ENCODE results near the gene FAM83F. TPM values are rescaled to one million over a fixed set of nuclear protein-coding genes. Genes with fewer than 3 reads are reported as not detected.

The FAM83F gene
- total and polyA plus RNA-seq, 2 experiments from 2014 or later, result 0.18 TPM; not detected in 1

DNA sequence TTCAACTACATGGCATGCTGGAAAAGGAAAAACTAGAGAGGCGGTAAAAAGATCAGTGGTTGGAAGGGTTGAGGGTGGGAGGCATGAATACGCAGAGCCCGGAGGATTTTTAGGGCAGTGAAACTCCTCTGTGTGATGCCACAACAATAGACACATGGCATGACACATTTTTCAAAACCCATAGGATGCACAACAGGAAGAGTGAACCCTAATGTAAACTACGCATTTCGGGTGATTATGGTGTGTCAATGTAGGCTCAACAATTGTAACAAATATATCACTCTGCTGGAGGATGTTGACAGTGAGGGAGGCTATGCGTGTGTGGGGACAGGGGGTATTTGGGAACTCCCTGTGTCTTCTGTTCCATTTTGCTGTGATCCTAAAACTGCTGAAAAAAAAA, 15.7 kb upstream of the FAM83F start:
- TF ChIP-seq, protein P1, sequence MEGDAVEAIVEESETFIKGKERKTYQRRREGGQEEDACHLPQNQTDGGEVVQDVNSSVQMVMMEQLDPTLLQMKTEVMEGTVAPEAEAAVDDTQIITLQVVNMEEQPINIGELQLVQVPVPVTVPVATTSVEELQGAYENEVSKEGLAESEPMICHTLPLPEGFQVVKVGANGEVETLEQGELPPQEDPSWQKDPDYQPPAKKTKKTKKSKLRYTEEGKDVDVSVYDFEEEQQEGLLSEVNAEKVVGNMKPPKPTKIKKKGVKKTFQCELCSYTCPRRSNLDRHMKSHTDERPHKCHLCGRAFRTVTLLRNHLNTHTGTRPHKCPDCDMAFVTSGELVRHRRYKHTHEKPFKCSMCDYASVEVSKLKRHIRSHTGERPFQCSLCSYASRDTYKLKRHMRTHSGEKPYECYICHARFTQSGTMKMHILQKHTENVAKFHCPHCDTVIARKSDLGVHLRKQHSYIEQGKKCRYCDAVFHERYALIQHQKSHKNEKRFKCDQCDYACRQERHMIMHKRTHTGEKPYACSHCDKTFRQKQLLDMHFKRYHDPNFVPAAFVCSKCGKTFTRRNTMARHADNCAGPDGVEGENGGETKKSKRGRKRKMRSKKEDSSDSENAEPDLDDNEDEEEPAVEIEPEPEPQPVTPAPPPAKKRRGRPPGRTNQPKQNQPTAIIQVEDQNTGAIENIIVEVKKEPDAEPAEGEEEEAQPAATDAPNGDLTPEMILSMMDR (IDR thresholded peaks at IDR 0.05; ENCODE audit: low read depth, low read length), result no peak
- Histone ChIP-seq H3K36me3 (no peaks in the 10 kb centered on the region), H3K4me1 (ENCODE audit: low read depth) (peaks cover 4% of the 10 kb centered on the region), H3K9me3 (ENCODE audit: low read depth) (no peaks in the 10 kb centered on the region), H3K27me3 (no peaks in the 10 kb centered on the region), H3K27ac (no peak overlapping the region), H3K4me3 (no peak overlapping the region)
- no peak for DNase-seq (ENCODE audit: low read depth in 1 of 2, low spot score in 1 of 2)

DNA sequence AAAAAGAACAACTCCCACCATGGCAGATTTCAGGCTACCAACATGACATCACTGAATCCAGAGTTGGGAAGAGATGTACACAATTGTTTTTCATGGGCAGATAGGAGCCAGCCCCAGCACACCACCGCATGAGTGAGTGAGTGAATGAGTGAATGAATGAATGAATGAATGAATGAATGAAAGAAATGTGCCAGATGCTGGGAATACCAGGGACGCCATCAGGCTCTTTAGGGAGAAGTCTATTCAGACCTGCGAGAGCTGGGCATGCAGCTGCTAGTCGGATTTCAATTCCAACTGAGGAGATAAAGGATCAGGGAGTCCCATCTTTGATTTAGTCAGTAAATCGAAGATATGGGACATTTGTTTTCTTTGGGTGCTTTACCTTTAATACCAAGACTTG, 15.3 kb upstream of the FAM83F start:
- no peaks in the 10 kb centered on the region for H3K36me3 ChIP-seq
- DNase-seq (ENCODE audit: low read depth in 1 of 2, low spot score in 1 of 2), result no peak
- peaks cover 4% of the 10 kb centered on the region for H3K4me1 ChIP-seq (ENCODE audit: low read depth)
- no peak overlapping the region for H3K27ac ChIP-seq
- TF ChIP-seq, protein P1 (IDR thresholded peaks at IDR 0.05; ENCODE audit: low read depth, low read length), result no peak
- no peak overlapping the region for H3K4me3 ChIP-seq
- no peaks in the 10 kb centered on the region for H3K27me3 ChIP-seq
- no peaks in the 10 kb centered on the region for H3K9me3 ChIP-seq (ENCODE audit: low read depth)

DNA sequence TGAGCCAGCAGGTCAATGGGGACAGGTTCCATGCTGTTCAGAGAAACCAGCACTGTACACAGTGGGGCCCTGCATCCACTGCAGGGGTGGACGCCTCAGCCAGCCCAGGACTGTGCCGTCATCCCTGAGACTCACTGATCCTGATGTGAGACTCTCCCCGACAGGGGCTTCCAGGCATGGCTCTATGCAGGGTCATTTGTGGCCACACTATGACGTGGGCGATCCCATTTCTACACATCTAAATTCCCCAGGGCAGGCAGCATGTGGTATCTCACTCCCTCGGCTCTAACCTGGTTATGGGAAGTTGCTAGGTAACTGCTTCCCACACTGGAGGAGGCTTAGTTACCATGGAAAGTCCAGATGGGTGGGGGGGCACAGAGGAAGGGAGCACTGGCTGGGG, 14.2 kb upstream of the FAM83F start:
- Histone ChIP-seq H3K4me1 (ENCODE audit: low read depth) (peaks cover 4% of the 10 kb centered on the region), H3K4me3 (no peak overlapping the region), H3K27ac (no peak overlapping the region), H3K9me3 (ENCODE audit: low read depth) (no peaks in the 10 kb centered on the region), H3K27me3 (no peaks in the 10 kb centered on the region), H3K36me3 (no peaks in the 10 kb centered on the region)
- DNase-seq (ENCODE audit: low read depth in 1 of 2, low spot score in 1 of 2), result peak in 1 of 2 donors; percentile 21
- TF ChIP-seq, protein P1 (IDR thresholded peaks at IDR 0.05; ENCODE audit: low read depth, low read length), result no peak

DNA sequence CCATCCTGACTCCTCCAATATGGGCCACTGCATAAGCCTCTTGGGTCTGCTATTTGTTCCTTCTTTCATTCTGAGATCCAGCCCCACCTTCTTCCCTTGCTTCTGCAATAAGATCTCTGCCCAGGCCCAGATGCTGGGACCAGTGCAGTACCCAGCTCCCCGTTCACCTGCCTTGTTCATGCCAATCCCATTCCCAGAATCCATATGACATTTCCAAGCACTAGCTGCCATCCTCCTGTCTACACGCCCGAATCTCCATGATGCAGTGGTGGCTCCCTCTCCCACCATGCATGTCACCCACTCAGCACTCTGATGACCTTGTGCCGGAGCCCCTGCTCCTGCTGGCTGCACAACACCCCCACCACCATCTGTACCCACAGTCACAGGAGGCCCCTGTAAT, 11.4 kb upstream of the FAM83F start:
- no peak overlapping the region for H3K27ac ChIP-seq
- no peaks in the 10 kb centered on the region for H3K27me3 ChIP-seq
- TF ChIP-seq, protein P1 (IDR thresholded peaks at IDR 0.05; ENCODE audit: low read depth, low read length), result no peak
- H3K4me1 ChIP-seq (ENCODE audit: low read depth), result peaks cover 4% of the 10 kb centered on the region
- H3K36me3 ChIP-seq, result no peaks in the 10 kb centered on the region
- H3K9me3 ChIP-seq (ENCODE audit: low read depth), result no peaks in the 10 kb centered on the region
- H3K4me3 ChIP-seq, result no peak overlapping the region
- DNase-seq (ENCODE audit: low read depth in 1 of 2, low spot score in 1 of 2), result no peak

DNA sequence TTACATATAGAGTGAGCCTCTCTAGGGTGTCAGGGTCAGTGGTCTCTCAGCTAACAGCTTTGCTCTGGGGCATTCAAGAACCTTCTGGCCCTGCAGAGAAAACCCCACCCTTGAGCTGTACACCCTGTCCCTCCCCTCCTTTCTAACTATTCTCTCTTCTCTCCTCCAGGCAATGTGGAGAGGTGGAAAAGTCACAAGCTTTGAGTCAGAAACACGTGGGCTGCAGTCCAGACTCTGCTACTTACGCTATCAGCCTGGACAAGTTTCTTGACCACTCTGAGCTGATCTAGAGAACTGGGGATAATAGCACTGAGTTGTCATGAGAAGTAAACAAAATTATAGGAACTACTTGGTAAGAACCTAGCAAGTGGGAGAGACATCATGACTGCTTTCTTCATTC, 10.7 kb upstream of the FAM83F start:
- H3K27ac ChIP-seq, result no peak overlapping the region
- H3K9me3 ChIP-seq (ENCODE audit: low read depth), result no peaks in the 10 kb centered on the region
- TF ChIP-seq, protein P1 (IDR thresholded peaks at IDR 0.05; ENCODE audit: low read depth, low read length), result no peak
- no peak overlapping the region for H3K4me3 ChIP-seq
- H3K4me1 ChIP-seq (ENCODE audit: low read depth), result peaks cover 4% of the 10 kb centered on the region
- no peaks in the 10 kb centered on the region for H3K27me3 ChIP-seq
- no peaks in the 10 kb centered on the region for H3K36me3 ChIP-seq
- peak in 1 of 2 donors; percentile 57 for DNase-seq (ENCODE audit: low read depth in 1 of 2, low spot score in 1 of 2)

DNA sequence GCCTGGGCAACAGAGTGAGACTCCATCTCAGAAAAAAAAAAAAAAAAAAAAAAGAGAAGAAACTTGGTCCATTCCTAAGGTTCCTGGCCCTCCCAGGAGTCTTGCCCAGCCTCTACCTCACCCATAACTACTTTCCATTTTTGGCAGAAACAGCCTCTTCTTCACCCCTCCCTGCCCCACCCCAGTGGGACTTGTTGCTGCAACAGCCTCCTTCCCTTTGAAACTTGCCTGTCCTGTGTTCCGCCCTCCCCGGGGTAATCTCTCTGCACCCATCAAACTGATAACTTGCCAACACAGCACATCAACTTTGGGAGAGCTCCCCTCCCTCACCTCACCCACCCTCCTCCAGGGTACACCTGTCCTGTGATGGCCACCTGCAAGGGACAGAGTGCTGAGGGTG, 10.0 kb upstream of the FAM83F start:
- Histone ChIP-seq H3K9me3 (ENCODE audit: low read depth) (no peaks in the 10 kb centered on the region), H3K27ac (no peak overlapping the region), H3K4me3 (no peak overlapping the region), H3K27me3 (no peaks in the 10 kb centered on the region), H3K4me1 (ENCODE audit: low read depth) (peaks cover 11% of the 10 kb centered on the region), H3K36me3 (no peaks in the 10 kb centered on the region)
- no peak for DNase-seq (ENCODE audit: low read depth in 1 of 2, low spot score in 1 of 2)
- TF ChIP-seq, protein P1 (IDR thresholded peaks at IDR 0.05; ENCODE audit: low read depth, low read length), result no peak
